ENCODE data around the gene ACSM3. TPM values are rescaled to one million over a fixed set of nuclear protein-coding genes. Genes with fewer than 3 reads are reported as not detected.
"Not testable (repeated sequence)": the region's sequence is repeated elsewhere in the genome, so short reads cannot be mapped to it uniquely, and the experiment has no call there.

ACSM3 gene
- total RNA-seq = 100 to 1,000 TPM in 1 of 6 experiments, 10 to 100 TPM in 5; 24.5 to 109 (median 57.9) TPM
- long read RNA-seq, transcript ACSM3-201 (14 exons, 2,845 nt) = major isoform, 13 of 25 reads
- long read RNA-seq, partial matches to known transcripts = 2 of 25 reads
- long read RNA-seq, other reads (novel, unspliced or antisense) = 8 of 25 reads

- H3K9me3 ChIP-seq = no peaks in the 10 kb centered on the region
- peak in 2 of 3 donors; percentile 62 to 86 for DNase-seq
- ATAC-seq = peak; percentile 90 to 96 (median 94)
Observed at GRCh38 chr16:20763461-20764232, at the start of gene ACSM3. Gene ACSM3 (plus strand): TSS chr16:20764014. CDS start chr16:20770035, 6,021 bp downstream.

GRCh38 chr16:20717718-20718117 is 46.1 kb upstream of the ACSM3 start:
- H3K36me3 ChIP-seq; H3K4me1 ChIP-seq; DNase-seq; H3K4me3 ChIP-seq; intact Hi-C loops (cut with DNase I); ATAC-seq; H3K9me3 ChIP-seq; H3K27ac ChIP-seq; H3K27me3 ChIP-seq: not testable (repeated sequence)

More at GRCh38 chr16:20763461-20764232, at the start of gene ACSM3:
- Histone ChIP-seq H3K4me1 (peaks cover 0 to 21% (median 5%) of the 10 kb centered on the region in 4 donors), H3K4me3 (peak within 1 kb of the TSS; percentile 46 to 52 (median 47)), H3K36me3 (no peaks in the 10 kb centered on the region), H3K27me3 (no peaks in the 10 kb centered on the region), H3K27ac (peak within 1 kb of the TSS; percentile 24 to 73 (median 67))
- intact Hi-C loops (cut with DNase I) = no loop called here
- 7% methylated on average over 10 of the region's 10 CpGs for WGBS (ENCODE audit: insufficient coverage, low coverage, low lambda C conversion rate, missing lambda C conversion rate)
- TF ChIP-seq POLR2A (IDR thresholded peaks at IDR 0.05) (no peak), CTCF (IDR thresholded peaks at IDR 0.05) (no peak)

GRCh38 chr16:20720251-20720650 is 43.6 kb upstream of the ACSM3 start:
- Histone ChIP-seq H3K36me3 (no peaks in the 10 kb centered on the region), H3K4me3 (no peak overlapping the region), H3K27ac (no peak overlapping the region), H3K27me3 (no peaks in the 10 kb centered on the region), H3K9me3 (no peaks in the 10 kb centered on the region), H3K4me1 (no peaks in the 10 kb centered on the region)
- ATAC-seq = no peak
- TF ChIP-seq CTCF (IDR thresholded peaks at IDR 0.05) = no peak
- no peak for TF ChIP-seq POLR2A (IDR thresholded peaks at IDR 0.05)
- WGBS (ENCODE audit: insufficient coverage, low coverage, low lambda C conversion rate, missing lambda C conversion rate) = 93% methylated on average over 3 of the region's 4 CpGs
- intact Hi-C loops (cut with DNase I) = no loop called here
- no peak for DNase-seq

GRCh38 chr16:20726661-20727060 is 37.2 kb upstream of the ACSM3 start:
- DNase-seq (no peak), ATAC-seq (no peak)
- Histone ChIP-seq H3K27me3 (no peaks in the 10 kb centered on the region), H3K4me3 (no peak overlapping the region), H3K9me3 (no peaks in the 10 kb centered on the region), H3K27ac (no peak overlapping the region), H3K4me1 (no peaks in the 10 kb centered on the region), H3K36me3 (no peaks in the 10 kb centered on the region)
- intact Hi-C loops (cut with DNase I) = no loop called here
- TF ChIP-seq CTCF (IDR thresholded peaks at IDR 0.05) (no peak), POLR2A (IDR thresholded peaks at IDR 0.05) (no peak)

GRCh38 chr16:20727181-20727580 is 36.6 kb upstream of the ACSM3 start:
- no peak overlapping the region for H3K4me3 ChIP-seq
- H3K27ac ChIP-seq = no peak overlapping the region
- intact Hi-C loops (cut with DNase I) = no loop called here
- no peaks in the 10 kb centered on the region for H3K9me3 ChIP-seq
- TF ChIP-seq CTCF (IDR thresholded peaks at IDR 0.05) (no peak), POLR2A (IDR thresholded peaks at IDR 0.05) (no peak)
- no peaks in the 10 kb centered on the region for H3K36me3 ChIP-seq
- no peak for DNase-seq
- 92% methylated on average over 3 of the region's 3 CpGs for WGBS (ENCODE audit: insufficient coverage, low coverage, low lambda C conversion rate, missing lambda C conversion rate)
- no peaks in the 10 kb centered on the region for H3K27me3 ChIP-seq
- ATAC-seq = no peak
- H3K4me1 ChIP-seq = no peaks in the 10 kb centered on the region

All from right lobe of liver (tissue), 6 donors.